ENCODE data around the gene ZMAT5.

DNA sequence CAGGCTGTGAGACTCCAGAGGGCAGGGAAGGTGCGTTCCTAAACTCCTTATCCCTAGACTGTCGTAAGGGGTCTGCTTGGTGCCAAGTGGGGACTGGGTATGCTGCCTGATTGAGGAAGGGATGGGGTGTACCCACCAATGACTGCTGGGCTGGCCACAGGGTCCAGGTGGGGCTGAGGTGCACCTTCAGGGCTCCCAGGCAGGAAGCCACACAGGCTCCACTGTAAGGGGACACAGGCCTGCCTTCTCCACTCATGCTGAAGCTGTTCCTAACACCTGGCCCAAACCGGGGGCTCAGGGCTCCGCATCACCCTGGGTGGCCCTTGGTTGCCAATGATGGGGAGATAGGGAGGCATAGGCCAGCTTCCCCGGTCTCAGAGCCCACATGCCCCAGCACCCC lies 26.6 kb downstream of the ZMAT5 start:
- no peak for TF ChIP-seq GABPA (tag; conservative IDR thresholded peaks at IDR 0.05; ENCODE audit: low read depth)
- TF ChIP-seq, protein P1, sequence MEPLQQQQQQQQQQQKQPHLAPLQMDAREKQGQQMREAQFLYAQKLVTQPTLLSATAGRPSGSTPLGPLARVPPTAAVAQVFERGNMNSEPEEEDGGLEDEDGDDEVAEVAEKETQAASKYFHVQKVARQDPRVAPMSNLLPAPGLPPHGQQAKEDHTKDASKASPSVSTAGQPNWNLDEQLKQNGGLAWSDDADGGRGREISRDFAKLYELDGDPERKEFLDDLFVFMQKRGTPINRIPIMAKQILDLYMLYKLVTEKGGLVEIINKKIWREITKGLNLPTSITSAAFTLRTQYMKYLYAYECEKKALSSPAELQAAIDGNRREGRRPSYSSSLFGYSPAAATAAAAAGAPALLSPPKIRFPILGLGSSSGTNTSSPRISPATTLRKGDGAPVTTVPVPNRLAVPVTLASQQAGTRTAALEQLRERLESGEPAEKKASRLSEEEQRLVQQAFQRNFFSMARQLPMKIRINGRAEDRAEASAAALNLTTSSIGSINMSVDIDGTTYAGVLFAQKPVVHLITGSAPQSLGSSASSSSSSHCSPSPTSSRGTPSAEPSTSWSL (CRISPR knock-in tag; IDR thresholded peaks at IDR 0.05; ENCODE audit: borderline replicate concordance) = no peak
- TF ChIP-seq, protein P2, sequence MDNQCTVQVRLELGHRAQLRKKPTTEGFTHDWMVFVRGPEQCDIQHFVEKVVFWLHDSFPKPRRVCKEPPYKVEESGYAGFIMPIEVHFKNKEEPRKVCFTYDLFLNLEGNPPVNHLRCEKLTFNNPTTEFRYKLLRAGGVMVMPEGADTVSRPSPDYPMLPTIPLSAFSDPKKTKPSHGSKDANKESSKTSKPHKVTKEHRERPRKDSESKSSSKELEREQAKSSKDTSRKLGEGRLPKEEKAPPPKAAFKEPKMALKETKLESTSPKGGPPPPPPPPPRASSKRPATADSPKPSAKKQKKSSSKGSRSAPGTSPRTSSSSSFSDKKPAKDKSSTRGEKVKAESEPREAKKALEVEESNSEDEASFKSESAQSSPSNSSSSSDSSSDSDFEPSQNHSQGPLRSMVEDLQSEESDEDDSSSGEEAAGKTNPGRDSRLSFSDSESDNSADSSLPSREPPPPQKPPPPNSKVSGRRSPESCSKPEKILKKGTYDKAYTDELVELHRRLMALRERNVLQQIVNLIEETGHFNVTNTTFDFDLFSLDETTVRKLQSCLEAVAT (IDR thresholded peaks at IDR 0.05) = no peak
- TF ChIP-seq, protein P3, sequence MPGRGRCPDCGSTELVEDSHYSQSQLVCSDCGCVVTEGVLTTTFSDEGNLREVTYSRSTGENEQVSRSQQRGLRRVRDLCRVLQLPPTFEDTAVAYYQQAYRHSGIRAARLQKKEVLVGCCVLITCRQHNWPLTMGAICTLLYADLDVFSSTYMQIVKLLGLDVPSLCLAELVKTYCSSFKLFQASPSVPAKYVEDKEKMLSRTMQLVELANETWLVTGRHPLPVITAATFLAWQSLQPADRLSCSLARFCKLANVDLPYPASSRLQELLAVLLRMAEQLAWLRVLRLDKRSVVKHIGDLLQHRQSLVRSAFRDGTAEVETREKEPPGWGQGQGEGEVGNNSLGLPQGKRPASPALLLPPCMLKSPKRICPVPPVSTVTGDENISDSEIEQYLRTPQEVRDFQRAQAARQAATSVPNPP (IDR thresholded peaks at IDR 0.05; ENCODE audit: borderline replicate concordance, insufficient read depth, insufficient read length) = no peak
- TF ChIP-seq PHB (CRISPR knock-in tag; IDR thresholded peaks at IDR 0.05) = no peak
- TF ChIP-seq CREB1 (IDR thresholded peaks at IDR 0.05) = no peak
- TF ChIP-seq CREB1 (CRISPR knock-in tag; IDR thresholded peaks at IDR 0.05) = no peak
